H4 (cell line): ENCODE results near the gene HIPK3. TPM values are rescaled to one million over a fixed set of nuclear protein-coding genes. Genes with fewer than 3 reads are reported as not detected.
A peak's percentile ranks its signal among the peaks of the same experiment; 100 is the strongest.
"Not testable (repeated sequence)": the region's sequence is repeated elsewhere in the genome, so short reads cannot be mapped to it uniquely, and the experiment has no call there.

ENCODE experiments used
- DNase-seq: peaks from one replicate; pipeline ENCODE4 v3.0.0-alpha.2; 2015; ENCODE audit warnings: low spot score
- total RNA-seq: library from RNA; depleted of rRNA; stranded (reverse); fragments of >200 nt; shearing (Covaris generic); gene quantifications from 2 replicates; pipeline ENCODE4 v1.2.3, GENCODE V29; 2014; rRNA removed

HIPK3 gene
- 36.5 and 37.5 TPM in 2 replicates for total RNA-seq

GRCh38 chr11:33257160-33257896, at the start of gene HIPK3:
Gene HIPK3, plus strand, starts transcription at chr11:33257381.
- peak; percentile 66 for DNase-seq

GRCh38 chr11:33207408-33207985, 49.7 kb upstream of the HIPK3 start:
- peak; percentile 43 for DNase-seq

GRCh38 chr11:33208150-33208549, 49.0 kb upstream of the HIPK3 start:
- no peak for DNase-seq

- no peak for DNase-seq
Observed at GRCh38 chr11:33211153-33211552, 46.0 kb upstream of the HIPK3 start.

GRCh38 chr11:33211580-33211979, 45.6 kb upstream of the HIPK3 start:
- no peak for DNase-seq

GRCh38 chr11:33214187-33214586, 43.0 kb upstream of the HIPK3 start:
- no peak for DNase-seq

- DNase-seq = no peak
Observed at GRCh38 chr11:33214767-33215166, 42.4 kb upstream of the HIPK3 start.

GRCh38 chr11:33216676-33217075, 40.5 kb upstream of the HIPK3 start:
- not testable (repeated sequence) for DNase-seq

- DNase-seq = no peak
Observed at GRCh38 chr11:33222052-33222750, 35.0 kb upstream of the HIPK3 start.

GRCh38 chr11:33225371-33225770, 31.8 kb upstream of the HIPK3 start:
- no peak for DNase-seq

GRCh38 chr11:33227578-33228261, 29.5 kb upstream of the HIPK3 start:
- no peak for DNase-seq

GRCh38 chr11:33234397-33235190, 22.6 kb upstream of the HIPK3 start:
- no peak for DNase-seq

- no peak for DNase-seq
Observed at GRCh38 chr11:33237039-33237597, 20.1 kb upstream of the HIPK3 start.

GRCh38 chr11:33242575-33242974, 14.6 kb upstream of the HIPK3 start:
- no peak for DNase-seq

GRCh38 chr11:33243654-33244053, 13.5 kb upstream of the HIPK3 start:
- not testable (repeated sequence) for DNase-seq

GRCh38 chr11:33248416-33248971, 8.7 kb upstream of the HIPK3 start:
- no peak for DNase-seq

- no peak for DNase-seq
Observed at GRCh38 chr11:33256031-33256812, 959 bp upstream of the HIPK3 start.

- no peak for DNase-seq
Observed at GRCh38 chr11:33256813-33257159, 395 bp upstream of the HIPK3 start.

GRCh38 chr11:33257897-33258630, 883 bp downstream of the HIPK3 start:
- peak; percentile 80 for DNase-seq
